GM12801 (cell line): ENCODE data around the gene SLC31A2.

Source experiments
- TF ChIP-seq, protein P1 (sequence below): IDR thresholded peaks from one replicate; pipeline ENCODE4 v1.5.1; 2011; ENCODE audit warnings: control low read depth; ENCODE audit not compliant: insufficient read length; ENCODE audit errors: extremely low read depth

The SLC31A2 gene

DNA sequence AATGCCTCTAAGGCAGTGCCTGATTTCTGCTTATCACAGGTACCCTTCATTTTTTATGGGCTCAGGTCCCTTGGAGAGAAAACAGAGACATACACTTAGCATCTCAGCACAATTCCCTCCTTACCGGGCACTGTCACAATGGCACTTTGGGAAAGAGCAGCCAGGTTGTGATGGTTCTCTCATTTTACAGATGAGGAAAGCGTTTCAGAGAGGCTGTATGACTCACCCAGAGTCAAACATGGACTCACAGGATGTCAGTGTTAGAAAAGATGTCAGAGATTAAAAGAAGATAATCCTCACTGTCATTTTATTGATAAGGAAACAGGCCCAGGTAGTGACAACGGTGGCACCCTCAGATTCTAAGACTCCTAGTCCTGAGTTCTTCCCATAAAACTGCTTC lies 12.0 kb upstream of the SLC31A2 start:
- TF ChIP-seq, protein P1, sequence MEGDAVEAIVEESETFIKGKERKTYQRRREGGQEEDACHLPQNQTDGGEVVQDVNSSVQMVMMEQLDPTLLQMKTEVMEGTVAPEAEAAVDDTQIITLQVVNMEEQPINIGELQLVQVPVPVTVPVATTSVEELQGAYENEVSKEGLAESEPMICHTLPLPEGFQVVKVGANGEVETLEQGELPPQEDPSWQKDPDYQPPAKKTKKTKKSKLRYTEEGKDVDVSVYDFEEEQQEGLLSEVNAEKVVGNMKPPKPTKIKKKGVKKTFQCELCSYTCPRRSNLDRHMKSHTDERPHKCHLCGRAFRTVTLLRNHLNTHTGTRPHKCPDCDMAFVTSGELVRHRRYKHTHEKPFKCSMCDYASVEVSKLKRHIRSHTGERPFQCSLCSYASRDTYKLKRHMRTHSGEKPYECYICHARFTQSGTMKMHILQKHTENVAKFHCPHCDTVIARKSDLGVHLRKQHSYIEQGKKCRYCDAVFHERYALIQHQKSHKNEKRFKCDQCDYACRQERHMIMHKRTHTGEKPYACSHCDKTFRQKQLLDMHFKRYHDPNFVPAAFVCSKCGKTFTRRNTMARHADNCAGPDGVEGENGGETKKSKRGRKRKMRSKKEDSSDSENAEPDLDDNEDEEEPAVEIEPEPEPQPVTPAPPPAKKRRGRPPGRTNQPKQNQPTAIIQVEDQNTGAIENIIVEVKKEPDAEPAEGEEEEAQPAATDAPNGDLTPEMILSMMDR: no peak

DNA sequence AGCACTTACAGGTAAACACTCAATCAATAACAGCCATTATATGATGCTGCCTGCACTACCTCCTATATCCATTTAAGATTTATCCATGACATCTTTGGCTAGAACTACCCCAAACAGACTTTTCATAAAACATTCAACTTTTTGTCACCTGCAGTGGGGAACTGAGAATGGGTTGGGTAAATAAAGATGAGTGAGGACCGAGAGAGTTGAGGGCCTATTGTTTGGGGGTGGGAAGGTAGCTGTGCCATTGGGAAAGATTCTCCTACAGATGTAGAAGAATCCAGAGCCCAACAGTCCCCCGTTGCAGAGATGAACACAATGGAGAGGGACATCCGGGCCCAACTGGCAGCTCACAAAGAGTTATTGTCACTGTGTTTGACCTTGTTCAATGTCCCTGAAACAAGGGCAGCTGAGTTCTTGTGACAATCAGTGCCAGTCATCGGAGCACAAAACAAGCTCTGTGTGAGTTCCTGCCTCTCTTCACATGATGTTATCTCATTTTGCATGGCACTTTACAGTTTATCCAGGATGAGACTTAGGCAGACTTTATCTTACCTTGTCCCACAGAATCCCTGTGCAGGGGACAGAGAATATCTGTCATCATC lies 11.5 kb upstream of the SLC31A2 start:
- TF ChIP-seq, protein P1: no peak

DNA sequence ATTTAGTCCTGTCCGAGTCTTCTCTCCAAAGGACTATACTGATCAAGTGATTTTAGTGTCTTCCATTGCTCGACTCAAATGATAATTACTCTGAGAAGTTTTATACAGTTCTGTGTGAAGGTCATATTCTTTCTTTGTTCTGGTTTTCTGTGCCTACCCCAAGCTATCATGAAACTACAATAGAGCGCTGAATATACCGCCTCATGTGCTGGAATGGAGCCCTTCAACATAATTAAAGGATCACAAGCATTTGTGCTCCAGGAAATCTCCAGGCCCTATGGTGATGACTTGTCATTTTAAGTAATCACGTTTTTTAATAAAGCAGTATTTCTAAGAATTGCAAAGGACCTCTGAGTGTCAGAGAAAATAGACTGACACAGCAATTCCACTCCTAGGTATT lies 10.9 kb upstream of the SLC31A2 start:
- TF ChIP-seq, protein P1: no peak

DNA sequence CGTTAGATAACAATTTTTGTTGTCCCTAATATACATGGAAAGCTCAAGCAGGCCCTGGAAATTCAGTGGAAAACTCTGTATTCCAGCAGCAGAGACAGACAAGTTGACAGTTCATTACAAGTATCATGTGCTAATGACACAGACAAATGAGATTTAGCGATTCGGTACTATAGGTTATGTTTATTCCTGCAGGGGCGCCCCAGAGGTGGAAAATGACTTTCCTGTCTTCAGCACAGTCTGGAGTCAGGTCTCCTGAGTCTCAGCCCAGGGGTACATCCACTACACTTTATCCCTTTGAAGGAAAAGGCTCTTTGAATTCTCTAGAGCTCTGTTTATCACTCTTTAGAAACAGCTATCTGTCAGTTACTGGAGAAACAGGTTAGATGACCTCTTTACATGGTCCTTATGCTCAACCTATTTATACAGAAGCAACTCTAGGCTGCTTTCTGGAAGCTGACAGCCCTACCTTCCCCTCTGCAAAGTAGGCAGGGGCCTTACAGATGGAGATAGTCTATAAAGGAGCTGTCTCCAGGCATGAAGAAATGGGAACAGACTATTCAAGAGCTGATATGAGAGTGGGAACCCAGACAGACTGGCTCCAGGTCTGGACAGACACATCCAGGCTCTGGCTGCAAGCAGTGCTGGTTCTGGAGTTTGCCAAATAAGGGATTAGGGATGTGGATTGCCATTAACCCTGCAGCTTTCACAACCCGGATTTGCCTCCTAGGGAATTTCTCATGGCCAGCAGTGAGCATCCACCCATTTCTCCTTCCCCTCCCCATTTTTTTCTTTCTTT lies 7.2 kb upstream of the SLC31A2 start:
- TF ChIP-seq, protein P1: no peak

DNA sequence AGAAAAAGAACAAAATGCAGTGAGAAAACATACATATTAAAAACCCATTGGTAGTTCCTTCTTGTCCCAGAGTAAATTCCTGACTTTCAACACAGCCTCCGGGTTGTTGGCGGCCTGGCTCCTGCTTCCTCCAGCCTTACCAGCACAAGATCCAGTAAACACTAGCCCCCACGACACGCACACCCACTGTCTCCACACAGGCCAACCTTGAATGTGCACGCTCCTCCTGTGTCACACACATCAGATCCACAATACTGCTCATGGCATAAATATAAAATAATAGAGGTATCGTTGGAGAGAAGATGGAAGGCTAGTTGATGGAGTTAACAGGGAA lies 2.5 kb upstream of the SLC31A2 start:
- TF ChIP-seq, protein P1: no peak

DNA sequence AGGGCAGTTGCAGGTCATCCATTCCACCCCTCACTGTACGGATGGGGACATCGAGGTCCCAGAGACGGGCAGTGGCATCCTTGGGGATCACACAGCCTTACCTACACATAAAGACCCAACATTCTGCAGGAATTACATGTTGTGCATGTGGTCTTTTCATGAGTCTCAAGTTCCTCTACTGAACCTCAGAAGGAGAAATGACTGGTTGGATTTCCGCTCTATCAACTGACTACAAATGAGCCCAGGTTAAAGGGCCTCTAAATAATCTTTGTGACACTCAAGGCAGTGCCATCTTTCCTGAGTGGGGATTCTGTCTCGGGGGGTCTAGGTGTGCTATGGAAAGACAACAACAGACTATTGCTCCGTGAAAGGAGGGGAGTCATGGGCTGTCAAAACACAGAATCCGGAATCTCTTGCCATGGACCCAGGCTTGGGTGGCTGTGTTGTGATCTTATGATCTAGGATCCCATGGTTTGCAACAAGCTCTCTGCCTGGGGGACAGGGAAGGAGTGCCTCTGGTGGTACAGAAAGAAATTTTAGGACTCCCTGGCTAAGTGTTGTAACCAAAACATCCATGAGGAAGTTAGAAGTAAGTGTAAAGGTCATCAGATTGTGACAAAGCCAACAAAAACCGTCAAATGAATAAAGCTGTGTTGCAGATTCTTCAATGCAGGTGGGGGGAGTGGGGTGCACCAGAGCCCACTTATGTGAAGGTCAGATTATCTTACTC lies 1.9 kb upstream of the SLC31A2 start:
- TF ChIP-seq, protein P1: no peak
